HG03521 (cell line): ENCODE results near the gene CYSTM1.
"Not testable (repeated sequence)": the region's sequence is repeated elsewhere in the genome, so short reads cannot be mapped to it uniquely, and the experiment has no call there.

Experiments used
- ATAC-seq: cut with Tn5 transposase; IDR thresholded peaks from one replicate; pipeline ENCODE4 v1.9.1; 2021; ENCODE audit warnings: mild to moderate bottlenecking, moderate library complexity; ENCODE audit not compliant: unreplicated experiment

The CYSTM1 gene

GRCh38 chr5:140175367-140176030, 511 bp downstream of the CYSTM1 start:
- ATAC-seq: peak; percentile 34

GRCh38 chr5:140176031-140176387, 1.0 kb downstream of the CYSTM1 start:
- ATAC-seq: no peak

- ATAC-seq: no peak
Observed at GRCh38 chr5:140178086-140178410, 3.1 kb downstream of the CYSTM1 start.

GRCh38 chr5:140178482-140179116, 3.6 kb downstream of the CYSTM1 start:
- no peak for ATAC-seq

- ATAC-seq: no peak
Observed at GRCh38 chr5:140181002-140181483, 6.1 kb downstream of the CYSTM1 start.

- no peak for ATAC-seq
Observed at GRCh38 chr5:140181525-140181924, 6.5 kb downstream of the CYSTM1 start.

- no peak for ATAC-seq
Observed at GRCh38 chr5:140182075-140182711, 7.2 kb downstream of the CYSTM1 start.

GRCh38 chr5:140182803-140183367, 7.9 kb downstream of the CYSTM1 start:
- no peak for ATAC-seq

- ATAC-seq: no peak
Observed at GRCh38 chr5:140185409-140185808, 10.4 kb downstream of the CYSTM1 start.

- no peak for ATAC-seq
Observed at GRCh38 chr5:140186267-140186671, 11.3 kb downstream of the CYSTM1 start.

- ATAC-seq: no peak
Observed at GRCh38 chr5:140189253-140189652, 14.3 kb downstream of the CYSTM1 start.

GRCh38 chr5:140189977-140190871, 15.2 kb downstream of the CYSTM1 start:
- no peak for ATAC-seq

- no peak for ATAC-seq
Observed at GRCh38 chr5:140190872-140191218, 15.9 kb downstream of the CYSTM1 start.

GRCh38 chr5:140192715-140193430, 17.9 kb downstream of the CYSTM1 start:
- ATAC-seq: no peak

GRCh38 chr5:140194662-140195061, 19.7 kb downstream of the CYSTM1 start:
- ATAC-seq: no peak

GRCh38 chr5:140196115-140196814, 21.3 kb downstream of the CYSTM1 start:
- ATAC-seq: no peak

- ATAC-seq: no peak
Observed at GRCh38 chr5:140197023-140197422, 22.0 kb downstream of the CYSTM1 start.

- ATAC-seq: not testable (repeated sequence)
Observed at GRCh38 chr5:140198915-140199314, 23.9 kb downstream of the CYSTM1 start.

- ATAC-seq: no peak
Observed at GRCh38 chr5:140202078-140202477, 27.1 kb downstream of the CYSTM1 start.

- ATAC-seq: no peak
Observed at GRCh38 chr5:140202610-140203009, 27.6 kb downstream of the CYSTM1 start.
